Measurements from ENCODE around the gene CREBBP. TPM values are rescaled to one million over a fixed set of nuclear protein-coding genes. Genes with fewer than 3 reads are reported as not detected.

CREBBP gene
- total and polyA plus RNA-seq, 9 of the 15 experiments (the other 6 are each of a cell fraction or from before 2014, with no cell fraction given) = 0.70 to 24.8 (median 5.6) TPM

DNA sequence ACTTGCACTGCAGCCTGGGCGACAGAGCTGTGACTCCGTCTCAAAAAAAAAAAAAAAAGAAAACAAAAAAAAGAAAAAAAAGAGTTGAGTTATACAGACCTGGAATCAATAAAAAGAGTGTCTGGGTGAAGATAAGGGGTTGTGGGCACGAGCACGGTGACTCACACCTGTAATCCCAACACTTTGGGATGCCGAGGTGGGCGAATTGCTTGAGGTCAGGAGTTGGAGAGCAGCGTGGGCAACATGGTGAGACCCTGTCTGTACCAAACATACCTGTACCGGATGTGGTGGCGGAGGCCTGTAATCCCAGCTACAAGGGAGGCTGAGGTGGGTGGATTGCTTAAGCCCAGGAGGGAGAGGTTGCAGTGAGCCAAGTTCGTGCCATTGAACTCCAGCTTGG is 161.9 kb downstream of the CREBBP start:
- no peak overlapping the region for H2AFZ ChIP-seq (ENCODE audit: low read depth, low read length)
- 0 out of 2 replicates have a peak, but pooled peaks cover 1% of the 10 kb centered on the region for H3K9me3 ChIP-seq (replicated peaks; ENCODE audit: control insufficient read depth, insufficient read depth, low read depth, low read length)
- ATAC-seq = no peak
- H3K9me1 ChIP-seq (ENCODE audit: control insufficient read depth, insufficient read depth, low read length) = peaks cover 7% of the 10 kb centered on the region
- POLR2A ChIA-PET = interaction anchor here (0.6 to 2.3 kb wide), 4 partner anchors 9 to 22 kb away, joined by 3 to 6 read pairs (median 4); no protein-coding TSS in a partner anchor
- no peaks in the 10 kb centered on the region for H3K27me3 ChIP-seq (ENCODE audit: control insufficient read depth in 2 of 2, insufficient read depth in 2 of 2, low read length in 2 of 2)
- no peak overlapping the region for H3K4me3 ChIP-seq
- intact Hi-C loops (cut with micrococcal nuclease) = no loop called here
- TF ChIP-seq NFIC (IDR thresholded peaks at IDR 0.05) (no peak), TCF3 (CRISPR knock-in tag; IDR thresholded peaks at IDR 0.05) (no peak), ZNF644 (tag; IDR thresholded peaks at IDR 0.05; ENCODE audit: low read depth) (no peak), CBFA2T3 (IDR thresholded peaks at IDR 0.05) (peak; percentile 42; the same call in 1 of the 2 replicates), ZBTB17 (CRISPR knock-in tag; IDR thresholded peaks at IDR 0.05) (no peak), PHF21A (IDR thresholded peaks at IDR 0.05; ENCODE audit: borderline replicate concordance, low read depth) (no peak), TRIM24 (IDR thresholded peaks at IDR 0.05) (0 out of 4 replicates have a peak, but pooled peaks of 1 of the 2 experiments have one; percentile 14), ZKSCAN8 (CRISPR knock-in tag; IDR thresholded peaks at IDR 0.05) (no peak), RB1 (IDR thresholded peaks at IDR 0.05; ENCODE audit: low read depth) (no peak)
- TF ChIP-seq, protein P1, sequence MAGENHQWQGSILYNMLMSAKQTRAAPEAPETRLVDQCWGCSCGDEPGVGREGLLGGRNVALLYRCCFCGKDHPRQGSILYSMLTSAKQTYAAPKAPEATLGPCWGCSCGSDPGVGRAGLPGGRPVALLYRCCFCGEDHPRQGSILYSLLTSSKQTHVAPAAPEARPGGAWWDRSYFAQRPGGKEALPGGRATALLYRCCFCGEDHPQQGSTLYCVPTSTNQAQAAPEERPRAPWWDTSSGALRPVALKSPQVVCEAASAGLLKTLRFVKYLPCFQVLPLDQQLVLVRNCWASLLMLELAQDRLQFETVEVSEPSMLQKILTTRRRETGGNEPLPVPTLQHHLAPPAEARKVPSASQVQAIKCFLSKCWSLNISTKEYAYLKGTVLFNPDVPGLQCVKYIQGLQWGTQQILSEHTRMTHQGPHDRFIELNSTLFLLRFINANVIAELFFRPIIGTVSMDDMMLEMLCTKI (IDR thresholded peaks at IDR 0.05; ENCODE audit: partially characterized antibody) = no peak
- TF ChIP-seq, protein P2, sequence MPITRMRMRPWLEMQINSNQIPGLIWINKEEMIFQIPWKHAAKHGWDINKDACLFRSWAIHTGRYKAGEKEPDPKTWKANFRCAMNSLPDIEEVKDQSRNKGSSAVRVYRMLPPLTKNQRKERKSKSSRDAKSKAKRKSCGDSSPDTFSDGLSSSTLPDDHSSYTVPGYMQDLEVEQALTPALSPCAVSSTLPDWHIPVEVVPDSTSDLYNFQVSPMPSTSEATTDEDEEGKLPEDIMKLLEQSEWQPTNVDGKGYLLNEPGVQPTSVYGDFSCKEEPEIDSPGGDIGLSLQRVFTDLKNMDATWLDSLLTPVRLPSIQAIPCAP (CRISPR knock-in tag; IDR thresholded peaks at IDR 0.05; ENCODE audit: borderline replicate concordance) = no peak
- TF ChIP-seq, protein P3, sequence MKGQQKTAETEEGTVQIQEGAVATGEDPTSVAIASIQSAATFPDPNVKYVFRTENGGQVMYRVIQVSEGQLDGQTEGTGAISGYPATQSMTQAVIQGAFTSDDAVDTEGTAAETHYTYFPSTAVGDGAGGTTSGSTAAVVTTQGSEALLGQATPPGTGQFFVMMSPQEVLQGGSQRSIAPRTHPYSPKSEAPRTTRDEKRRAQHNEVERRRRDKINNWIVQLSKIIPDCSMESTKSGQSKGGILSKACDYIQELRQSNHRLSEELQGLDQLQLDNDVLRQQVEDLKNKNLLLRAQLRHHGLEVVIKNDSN (CRISPR knock-in tag; IDR thresholded peaks at IDR 0.05) = no peak
- H4K20me1 ChIP-seq (replicated peaks; ENCODE audit: control insufficient read depth, insufficient read depth, low read length) = no peaks in the 10 kb centered on the region; the same call in 1 of the 2 replicates
- BruUV-seq (replicated peaks) = no TSS peak
- H3K4me1 ChIP-seq (replicated peaks in 1 of 2; ENCODE audit: control insufficient read depth in 2 of 2, insufficient read depth in 2 of 2, low read length in 2 of 2) = peaks cover 15 to 36% of the 10 kb centered on the region in 2 experiments
- CTCF ChIA-PET (ENCODE audit: low intra/inter-chr PET ratio) = no interaction called here
- H3K79me2 ChIP-seq (ENCODE audit: control insufficient read depth, insufficient read depth, low read length) = peaks cover 46% of the 10 kb centered on the region
- no peak overlapping the region for H3K27ac ChIP-seq (ENCODE audit: extremely low read depth, low read depth, low read length)
- peaks cover 24% of the 10 kb centered on the region for H3K36me3 ChIP-seq (ENCODE audit: control insufficient read depth, insufficient read depth, low read length)
- peak overlapping the region; percentile 99 for H3K4me2 ChIP-seq (ENCODE audit: insufficient read depth, low read length)
- 73% methylated on average over 8 of the region's 10 CpGs for WGBS (ENCODE audit: insufficient coverage, low coverage, missing lambda C conversion rate)
- DNase-seq (ENCODE audit: extremely low read depth in 1 of 4, low spot score in 3 of 4) = no peak
- FAIRE-seq = no peak
- H3K9ac ChIP-seq (ENCODE audit: insufficient read depth in 1 of 2, low read depth in 2 of 2, low read length in 2 of 2) = peak overlapping the region in 1 of 2 experiments; percentile 95; a peak in 1 of 4 replicates
- in situ Hi-C loops (cut with MboI) = no loop called here

All from K562 (cell line).